Measurements from ENCODE around the gene PGLYRP3.

PGLYRP3 gene, protein sequence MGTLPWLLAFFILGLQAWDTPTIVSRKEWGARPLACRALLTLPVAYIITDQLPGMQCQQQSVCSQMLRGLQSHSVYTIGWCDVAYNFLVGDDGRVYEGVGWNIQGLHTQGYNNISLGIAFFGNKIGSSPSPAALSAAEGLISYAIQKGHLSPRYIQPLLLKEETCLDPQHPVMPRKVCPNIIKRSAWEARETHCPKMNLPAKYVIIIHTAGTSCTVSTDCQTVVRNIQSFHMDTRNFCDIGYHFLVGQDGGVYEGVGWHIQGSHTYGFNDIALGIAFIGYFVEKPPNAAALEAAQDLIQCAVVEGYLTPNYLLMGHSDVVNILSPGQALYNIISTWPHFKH

DNA sequence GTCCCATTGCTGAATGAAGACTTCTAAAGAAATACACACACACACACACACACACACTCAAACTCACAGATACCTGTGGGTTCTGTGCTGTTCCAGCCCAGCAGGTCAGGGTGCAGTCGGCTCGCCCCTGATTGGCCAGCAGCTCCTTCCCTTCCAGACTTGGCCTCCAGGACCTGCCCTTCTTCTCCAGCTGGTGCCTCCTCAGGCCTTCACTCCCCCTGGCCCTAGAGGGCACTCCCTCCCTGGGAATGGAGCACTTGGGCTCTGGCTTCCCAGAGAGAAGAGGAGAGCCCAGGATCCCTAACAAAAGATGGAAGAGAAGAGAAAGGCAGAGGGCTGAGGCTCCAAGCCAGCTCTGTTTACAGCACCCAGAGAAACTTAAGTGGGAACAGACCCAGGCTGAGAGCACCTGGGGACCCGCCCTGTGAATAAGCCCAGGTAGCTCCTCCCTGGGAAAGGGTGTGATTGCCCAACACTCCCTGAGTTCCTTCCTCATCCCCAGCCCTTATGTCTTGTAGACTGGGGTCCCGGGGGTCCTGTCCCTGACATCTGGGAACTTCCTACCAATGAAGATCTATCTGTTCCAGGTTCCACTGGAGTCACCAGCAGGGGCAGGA lies at the start of gene PGLYRP3:
Gene PGLYRP3, minus strand, starts transcription at position 383 of the 617 bp plus-strand sequence. CDS start 2,287 bp downstream, outside the sequence.
- DNase-seq = no peak
- intact Hi-C loops (cut with DNase I) = no loop called here

DNA sequence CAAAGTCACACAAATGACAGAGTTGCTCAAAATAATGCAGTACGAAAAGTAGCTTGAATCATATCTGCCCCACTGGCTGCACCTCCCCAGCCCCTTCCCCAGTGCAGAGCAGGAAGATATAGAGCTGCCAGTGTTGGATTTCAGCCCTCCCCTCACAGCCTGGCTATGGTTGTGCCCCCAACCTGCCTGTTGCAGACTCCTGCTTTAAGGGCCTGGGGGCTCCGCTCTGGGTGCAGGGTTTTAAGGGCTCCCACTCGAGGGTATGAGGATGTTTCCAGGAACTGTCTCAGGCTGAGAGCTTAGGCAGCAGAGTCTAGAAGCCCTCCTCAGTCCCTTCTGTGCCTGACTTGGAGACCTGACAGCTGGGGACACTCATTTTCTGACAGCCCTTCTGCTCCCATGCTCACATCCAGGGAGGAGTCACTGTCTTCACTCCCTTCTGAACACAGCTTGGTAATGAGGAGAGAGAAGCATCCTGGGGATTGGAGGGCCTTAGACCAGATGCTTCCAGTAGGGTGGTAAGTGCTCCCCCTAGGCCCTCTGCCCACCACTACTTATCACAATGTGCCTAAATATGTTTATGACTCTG lies 49.5 kb upstream of the PGLYRP3 start:
- DNase-seq = peak in 1 of 42 donors; percentile 5
- intact Hi-C loops (cut with DNase I) = no loop called here

DNA sequence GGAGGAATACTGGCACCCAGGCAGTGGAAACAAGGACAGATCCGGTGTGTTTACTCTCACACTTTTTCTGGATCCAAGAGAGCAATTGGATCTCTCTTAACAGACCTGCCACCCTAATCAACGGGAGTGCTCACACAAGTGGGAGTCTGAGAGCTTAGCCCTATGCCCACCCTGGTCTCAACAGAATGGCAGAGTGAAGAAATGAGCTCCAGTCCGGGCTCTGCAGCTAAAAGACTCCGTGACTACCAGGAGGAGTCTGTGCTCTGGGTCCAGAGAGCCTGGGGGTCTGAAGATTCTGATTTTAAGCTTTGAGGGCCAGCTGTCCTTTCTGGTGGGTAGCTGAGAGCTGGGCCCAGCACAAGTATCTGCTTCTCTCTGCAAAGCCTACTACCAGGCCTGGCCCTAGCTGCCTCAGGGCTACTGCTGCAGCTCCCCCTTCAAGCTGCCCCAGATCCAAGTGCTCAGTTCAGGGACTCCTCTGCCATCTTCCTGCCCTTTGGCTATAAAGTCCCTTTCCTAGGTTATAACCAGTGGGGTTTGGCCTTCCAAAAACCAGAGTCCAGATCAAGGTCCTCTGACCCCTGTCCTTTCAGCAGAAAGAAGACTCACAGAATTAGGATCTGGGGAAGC lies 48.8 kb upstream of the PGLYRP3 start:
- DNase-seq = peak in 1 of 42 donors; percentile 6
- intact Hi-C loops (cut with DNase I) = no loop called here

GRCh38 chr1:153360592-153361479 lies 48.1 kb upstream of the PGLYRP3 start:
- intact Hi-C loops (cut with DNase I) = no loop called here
- peak in 1 of 42 donors; percentile 7 for DNase-seq

GRCh38 chr1:153360190-153360589 lies 47.4 kb upstream of the PGLYRP3 start:
- DNase-seq = no peak
- intact Hi-C loops (cut with DNase I) = no loop called here

- intact Hi-C loops (cut with DNase I) = no loop called here
- peak in 2 of 42 donors; percentile 4 to 13 for DNase-seq
Measured at GRCh38 chr1:153359241-153359640, 46.5 kb upstream of the PGLYRP3 start.

GRCh38 chr1:153358691-153358975 lies 45.9 kb upstream of the PGLYRP3 start:
- intact Hi-C loops (cut with DNase I) = no loop called here
- peak in 3 of 42 donors; percentile 4 to 9 (median 8) for DNase-seq

DNA sequence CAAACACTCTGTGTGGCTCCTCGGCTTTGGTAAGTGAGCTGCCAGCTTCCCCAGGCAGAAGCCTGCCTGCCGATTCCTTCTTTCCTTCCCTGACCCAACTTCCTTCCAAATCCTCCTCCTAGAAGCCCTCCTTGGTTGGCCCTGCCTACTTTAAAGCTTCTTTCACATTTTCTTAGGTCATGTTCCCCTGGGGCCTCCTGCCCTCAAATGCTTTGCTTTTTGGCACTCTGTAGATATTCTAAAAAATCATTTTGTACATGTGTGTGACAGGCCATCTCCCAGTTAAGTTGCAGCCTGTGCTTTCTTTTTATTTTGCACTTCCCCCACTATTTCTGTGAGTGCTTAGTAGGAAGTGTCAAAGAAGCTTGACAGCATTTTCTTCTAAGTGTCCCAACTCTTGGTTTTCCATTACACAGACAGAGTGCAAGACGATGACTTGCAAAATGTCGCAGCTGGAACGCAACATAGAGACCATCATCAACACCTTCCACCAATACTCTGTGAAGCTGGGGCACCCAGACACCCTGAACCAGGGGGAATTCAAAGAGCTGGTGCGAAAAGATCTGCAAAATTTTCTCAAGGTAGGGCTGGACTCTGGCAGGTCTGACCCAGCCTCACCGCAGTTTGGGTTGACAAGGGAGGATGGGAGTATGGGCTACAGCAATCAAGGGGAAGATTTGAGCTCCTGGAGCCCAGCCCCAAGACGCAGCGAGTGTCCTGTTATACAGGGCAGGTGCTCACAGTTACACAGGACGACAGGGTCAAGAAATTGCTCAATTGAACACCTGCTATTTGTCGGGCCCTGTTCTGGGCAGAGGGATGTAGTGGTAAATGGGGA lies 45.3 kb upstream of the PGLYRP3 start, which contains the start of gene S100A9:
Gene S100A9, plus strand, starts transcription at position 2 of the 838 bp plus-strand sequence. Its CDS starts 430 bp downstream, at position 432.
- DNase-seq = peak in 3 of 42 donors; percentile 4 to 10 (median 7)
- intact Hi-C loops (cut with DNase I) = no loop called here

DNA sequence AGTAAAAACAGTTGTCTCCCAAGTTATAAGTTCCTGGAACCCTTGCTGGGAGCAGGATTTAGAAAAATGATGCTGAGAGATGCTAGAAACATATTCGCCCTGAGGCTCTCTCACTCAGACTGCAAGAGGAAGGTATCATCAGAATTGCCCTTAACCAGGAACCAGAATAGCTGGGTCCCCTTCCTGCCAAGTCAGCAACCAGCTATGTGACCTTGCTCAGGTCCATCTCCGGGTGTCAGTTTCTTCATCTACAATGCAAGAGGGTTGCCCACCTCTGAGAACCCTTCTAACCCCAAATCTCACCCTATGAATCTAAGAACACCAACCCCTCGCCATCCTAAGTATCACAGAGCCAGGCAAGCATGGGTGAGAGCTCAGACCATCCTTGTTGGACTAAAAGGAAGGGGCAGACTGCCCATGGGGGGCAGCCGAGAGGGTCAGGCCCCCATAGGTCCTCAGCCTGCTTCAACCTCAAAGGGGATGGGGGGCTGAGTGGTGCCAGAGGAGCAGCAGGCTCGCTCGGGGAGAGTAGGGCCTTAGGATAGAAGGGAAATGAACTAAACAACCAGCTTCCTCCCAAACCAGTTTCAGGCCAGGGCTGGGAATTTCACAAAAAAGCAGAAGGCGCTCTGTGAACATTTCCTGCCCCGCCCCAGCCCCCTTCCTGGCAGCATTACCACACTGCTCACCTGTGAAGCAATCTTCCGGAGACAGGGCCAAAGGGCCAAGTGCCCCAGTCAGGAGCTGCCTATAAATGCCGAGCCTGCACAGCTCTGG lies 44.5 kb upstream of the PGLYRP3 start:
- intact Hi-C loops (cut with DNase I) = no loop called here
- peak in 17 of 42 donors; percentile 4 to 60 (median 28) for DNase-seq

DNA sequence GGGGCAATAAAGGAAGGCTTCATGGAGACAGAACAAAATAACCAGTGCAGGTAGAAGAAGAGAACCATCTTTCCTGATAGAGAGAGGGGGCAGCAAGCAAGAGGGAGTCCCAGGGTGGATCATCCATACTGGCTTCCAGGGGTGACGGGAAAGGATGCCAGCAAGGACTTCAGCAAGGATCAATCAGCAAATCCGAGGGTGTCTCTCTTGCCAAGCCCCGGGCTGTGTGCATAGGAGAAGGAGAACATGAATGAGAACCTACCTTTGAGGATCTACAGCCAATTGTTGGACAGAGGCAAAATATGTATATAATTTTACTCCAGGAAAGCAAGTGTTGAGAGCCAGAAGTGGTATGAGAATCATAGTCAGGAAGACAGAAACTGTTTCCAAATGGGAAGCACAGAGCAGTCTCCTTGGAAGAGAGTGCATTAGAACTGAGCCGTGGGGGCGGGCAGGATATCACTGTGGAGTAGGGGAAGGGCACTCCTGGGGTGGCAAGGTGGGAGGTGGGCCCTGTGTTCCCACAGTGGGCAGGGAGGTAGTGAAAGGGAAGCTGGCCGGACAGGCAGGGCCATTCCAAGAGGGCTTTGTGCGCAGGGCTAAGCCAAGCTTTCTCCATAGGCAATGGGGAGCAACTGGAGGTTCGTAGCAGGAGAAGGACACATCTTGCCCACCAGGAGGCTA lies 43.8 kb upstream of the PGLYRP3 start:
- intact Hi-C loops (cut with DNase I) = no loop called here
- DNase-seq = peak in 2 of 42 donors; percentile 6 to 10

DNA sequence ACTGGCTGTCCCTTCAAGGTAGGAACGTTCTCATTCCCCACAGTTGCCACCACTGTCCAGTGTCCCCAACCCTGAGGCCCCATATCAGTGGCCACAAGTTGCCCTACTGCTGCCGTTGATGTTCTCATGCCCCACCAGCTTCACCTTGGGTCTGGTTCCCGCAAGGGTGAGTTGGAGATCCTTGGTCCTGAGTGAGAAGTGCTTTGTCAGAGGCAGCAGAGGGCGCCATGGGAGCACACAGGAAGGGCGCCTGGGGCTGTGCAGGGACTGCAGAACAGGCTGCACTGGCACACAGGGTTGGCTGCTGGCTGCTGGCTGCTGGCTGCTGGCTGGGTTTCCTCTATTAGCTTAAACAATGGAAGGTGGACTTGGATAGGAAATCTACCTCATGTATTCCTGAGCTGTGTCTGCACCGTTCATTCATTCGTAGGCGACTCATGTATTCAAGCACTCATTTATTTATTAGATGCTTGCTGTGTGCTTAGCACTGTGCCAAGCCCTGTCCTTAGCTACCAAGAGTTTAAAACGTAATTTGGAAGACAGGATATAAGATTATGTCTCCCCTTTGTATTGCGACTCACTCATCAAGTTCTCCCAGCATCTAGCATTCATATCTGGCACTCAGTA lies 42.8 kb upstream of the PGLYRP3 start:
- DNase-seq = peak in 30 of 42 donors; percentile 12 to 61 (median 39)
- intact Hi-C loops (cut with DNase I) = no loop called here

DNA sequence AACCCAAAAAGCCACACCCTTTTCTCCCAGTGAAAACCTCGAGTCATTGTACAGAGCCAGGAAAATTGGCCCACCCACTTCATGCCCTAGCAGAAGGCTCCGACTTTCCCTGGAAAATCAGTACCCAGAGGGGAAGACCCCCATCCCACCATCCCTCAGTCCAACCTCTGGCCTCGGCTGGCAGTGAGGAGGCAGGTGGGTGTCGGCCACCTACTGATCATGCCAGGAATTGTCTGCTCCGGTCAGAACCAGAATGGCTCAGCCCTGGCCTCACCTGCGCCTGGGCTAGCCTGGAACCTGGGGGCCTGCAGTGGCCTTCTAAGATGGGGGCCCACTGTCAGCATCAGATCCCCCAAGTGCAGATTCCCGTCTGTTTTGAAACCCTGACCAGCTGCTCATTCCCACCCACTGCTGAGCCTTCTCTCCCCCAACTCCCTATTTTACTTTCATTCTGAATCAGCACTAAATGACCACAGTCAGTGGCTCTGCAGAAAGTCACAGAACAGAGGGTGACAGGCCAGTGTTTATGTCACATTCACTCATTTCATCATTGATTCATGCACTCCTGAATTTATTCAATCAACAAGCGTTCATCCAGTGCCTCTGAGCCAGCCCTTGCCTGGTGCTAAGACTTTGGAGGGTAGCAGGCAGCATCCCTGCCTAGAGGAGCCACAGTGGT lies 41.9 kb upstream of the PGLYRP3 start:
- intact Hi-C loops (cut with DNase I) = no loop called here

DNA sequence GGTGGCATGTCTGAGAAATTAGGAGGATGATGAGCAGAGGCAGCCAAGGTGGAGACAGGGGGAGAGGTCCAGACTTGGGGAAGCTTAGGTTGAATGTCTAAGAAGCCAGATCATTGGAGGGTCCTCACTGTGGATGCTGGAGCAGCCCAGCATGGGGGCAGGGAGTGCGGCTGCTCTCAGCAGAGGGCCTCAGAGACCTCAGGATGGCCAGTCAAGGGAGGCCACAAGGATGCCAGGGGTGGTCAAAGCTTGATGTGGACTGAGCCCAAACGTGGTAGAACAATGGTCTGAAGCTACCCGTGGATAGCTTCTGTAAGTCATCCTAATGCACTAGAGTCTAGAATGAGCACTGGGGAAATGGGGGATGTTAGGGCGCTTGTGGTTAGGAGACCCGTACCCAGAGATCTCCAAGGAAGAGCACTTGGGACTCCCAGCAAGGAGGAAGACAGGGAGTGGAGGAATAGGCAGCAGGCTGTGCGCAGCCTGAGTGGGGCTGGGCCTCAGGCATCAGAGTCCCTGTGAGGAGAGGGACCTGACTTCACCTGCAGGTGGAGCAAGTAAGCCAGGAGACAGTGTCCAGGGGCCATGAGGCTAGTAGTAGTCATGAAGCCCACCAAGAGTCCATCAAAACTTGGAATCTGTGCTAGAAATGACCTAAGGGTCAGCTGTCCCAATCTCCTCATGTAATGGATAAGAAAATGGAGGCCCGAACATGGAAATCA lies 40.6 kb upstream of the PGLYRP3 start:
- peak in 3 of 42 donors; percentile 6 to 39 (median 22) for DNase-seq
- intact Hi-C loops (cut with DNase I) = loop anchor here (2.0 kb wide), 1 partner anchor 141 kb away; no protein-coding TSS in a partner anchor

More for the DNA sequence above, 41.9 kb upstream of the PGLYRP3 start:
- peak in 2 of 42 donors; percentile 5 to 8 for DNase-seq

GRCh38 chr1:153352523-153352922 lies 39.8 kb upstream of the PGLYRP3 start:
- intact Hi-C loops (cut with DNase I) = loop anchor here (2.0 kb wide), 1 partner anchor 142 kb away; no protein-coding TSS in a partner anchor
- DNase-seq = peak in 41 of 42 donors; percentile 43 to 90 (median 75)

All from head of caudate nucleus (tissue), 42 donors.